B cell (primary cell): ENCODE measurements around the gene ARHGAP22. TPM values are rescaled to one million over a fixed set of nuclear protein-coding genes. Genes with fewer than 3 reads are reported as not detected.

ENCODE experiments used
- ATAC-seq: fragments of 200-7000 bp; cut with Tn5 transposase; one replicate; pipeline ENCODE4 v1.10.0; 2021; ENCODE audit warnings: low read depth, mild to moderate bottlenecking, moderate number of reproducible peaks, moderate library complexity
- CTCF ChIA-PET: fragments of 350-600 bp; sonication (Branson Sonifier 250); formaldehyde crosslinking; loops from one replicate; lab custom pipeline; 2021; ENCODE audit warnings: antibody characterized with exemption, inconsistent platforms; lab: Charles Lee
- POLR2A ChIA-PET: fragments of 350-600 bp; sonication (Branson Sonifier 250); formaldehyde crosslinking; loops from one replicate; lab custom pipeline; 2021; ENCODE audit warnings: antibody characterized with exemption; lab: Charles Lee
- DNase-seq: peaks from one replicate; pipeline ENCODE4 v3.0.0; 2013
- H2AFZ ChIP-seq: 2 replicates; pipeline ENCODE4 v1.6.1; 2012; ENCODE audit warnings: mild to moderate bottlenecking, low read depth, low read length; ENCODE audit not compliant: insufficient read depth, poor library complexity, severe bottlenecking
- H3K27ac ChIP-seq, 2 donors: 1 replicate in 1 of 2; 2 replicates in 1 of 2; pipeline ENCODE4 v1.5.1; 2012 to 2013; ENCODE audit warnings: low read length in 2 of 2, mild to moderate bottlenecking in 2 of 2, moderate library complexity in 1 of 2
- H3K27me3 ChIP-seq, 4 experiments: fragments of 200-600 bp in 1 of 4; sonication (generic) in 1 of 4; replicated peaks in 1 of 4; 1 replicate in 2 of 4; 2 replicates in 2 of 4; pipeline versions ENCODE4 v1.6.1 to v1.7.0; 2013 to 2016; ENCODE audit warnings: low read length in 3 of 4, mild to moderate bottlenecking in 2 of 4, mixed read lengths in 1 of 4, moderate library complexity in 1 of 4; ENCODE audit not compliant: insufficient read depth in 4 of 4, control insufficient read depth in 3 of 4; ENCODE audit errors: control extremely low read depth in 1 of 4
- H3K36me3 ChIP-seq, 2 experiments: replicated peaks in 1 of 2; 1 replicate in 1 of 2; 2 replicates in 1 of 2; pipeline versions ENCODE4 v1.6.1 to v1.7.1; 2013; ENCODE audit warnings: low read length in 1 of 2; ENCODE audit not compliant: insufficient read depth in 2 of 2, control insufficient read depth in 1 of 2; ENCODE audit errors: control extremely low read depth in 1 of 2, extremely low read depth in 1 of 2
- H3K4me1 ChIP-seq, 2 donors: fragments of 200-600 bp in 1 of 2; sonication (generic) in 1 of 2; 1 replicate in 1 of 2; 2 replicates in 1 of 2; pipeline versions ENCODE4 v1.5.1 to v1.6.1; 2013 to 2017; ENCODE audit warnings: low read length in 2 of 2; ENCODE audit not compliant: control insufficient read depth in 2 of 2, insufficient read depth in 2 of 2
- H3K4me2 ChIP-seq: replicated peaks from 2 replicates; pipeline ENCODE3; 2012; ENCODE audit warnings: mild to moderate bottlenecking, low read depth, low read length; ENCODE audit not compliant: poor library complexity, severe bottlenecking
- H3K4me3 ChIP-seq, 5 experiments: fragments of 200-600 bp in 1 of 5; sonication (generic) in 1 of 5; 1 replicate in 3 of 5; 2 replicates in 2 of 5; pipeline versions ENCODE4 v1.5.1 to v1.7.0; 2011 to 2016; ENCODE audit warnings: low read length in 4 of 5, mild to moderate bottlenecking in 4 of 5, low read depth in 2 of 5, control low read depth in 1 of 5, moderate library complexity in 1 of 5; ENCODE audit not compliant: insufficient read depth in 1 of 5; ENCODE audit errors: control extremely low read depth in 1 of 5, extremely low read depth in 1 of 5
- H3K79me2 ChIP-seq: fragments of 200-600 bp; sonication (generic); one replicate; pipeline ENCODE4 v1.6.0; 2016; ENCODE audit warnings: low read length; ENCODE audit not compliant: control insufficient read depth, insufficient read depth
- H3K9ac ChIP-seq: fragments of 200-600 bp; sonication (generic); 2 replicates; pipeline ENCODE4 v1.6.1; 2017; ENCODE audit warnings: mild to moderate bottlenecking, low read length, moderate library complexity
- H3K9me3 ChIP-seq, 3 donors: one replicate each; pipeline versions ENCODE4 v1.6.1 to v1.7.1; 2013; ENCODE audit warnings: low read length in 2 of 3; ENCODE audit not compliant: control insufficient read depth in 2 of 3, insufficient read depth in 1 of 3; ENCODE audit errors: control extremely low read depth in 1 of 3
- H4K20me1 ChIP-seq: 2 replicates; pipeline ENCODE4 v1.6.0; 2012; ENCODE audit warnings: mild to moderate bottlenecking, low read length; ENCODE audit not compliant: insufficient read depth, control insufficient read depth, poor library complexity, severe bottlenecking
- H3K27ac Mint-ChIP-seq: one replicate; pipeline ENCODE4 v1.8.0; 2021; ENCODE audit warnings: mixed read lengths
- H3K27me3 Mint-ChIP-seq: one replicate; pipeline ENCODE4 v1.8.0; 2021; ENCODE audit warnings: mixed read lengths
- H3K4me1 Mint-ChIP-seq: one replicate; pipeline ENCODE4 v1.8.0; 2021; ENCODE audit warnings: mixed read lengths
- H3K4me3 Mint-ChIP-seq: one replicate; pipeline ENCODE4 v1.8.0; 2021; ENCODE audit warnings: mixed read lengths
- H3K9me3 Mint-ChIP-seq: one replicate; pipeline ENCODE4 v1.8.0; 2022; ENCODE audit warnings: mixed read lengths; ENCODE audit not compliant: insufficient read depth
- EZH2 ChIP-seq: IDR thresholded peaks from 2 replicates; pipeline ENCODE4 v1.6.1; 2012; ENCODE audit warnings: borderline replicate concordance, low read depth, mild to moderate bottlenecking, moderate library complexity, low read length; ENCODE audit not compliant: insufficient read depth, poor library complexity, severe bottlenecking
- WGBS: methylation state at CpG from one replicate; pipeline ENCODE4 v1.1.5; 2013; ENCODE audit warnings: missing lambda C conversion rate; ENCODE audit not compliant: insufficient coverage; 5-methylcytosine and 5-hydroxymethylcytosine counted together
- intact Hi-C: fragments of 100-400 bp; cut with micrococcal nuclease; formaldehyde crosslinking; loops from one replicate; pipeline ENCODE4 v1.10.0; 2022
- polyA plus RNA-seq: library from polyadenylated mRNA; depleted of rRNA; stranded (reverse); fragments of >200 nt; gene quantifications from 2 replicates; pipeline ENCODE4 v1.2.3, GENCODE V29; 2012
- total RNA-seq, 2 donors: library from RNA; stranded (reverse); fragments of 120-200 nt in 1 of 2; gene quantifications; 1 replicate in 1 of 2; 2 replicates in 1 of 2; pipeline versions ENCODE4 v1.2.3 to v1.2.4, GENCODE V29; 2013 to 2022
- TF ChIP-seq, protein P1 (sequence below): fragments of 200-600 bp; IDR thresholded peaks from one replicate; pipeline ENCODE4 v1.8.0; 2022; ENCODE audit warnings: antibody characterized with exemption, mild to moderate bottlenecking

ARHGAP22 gene
- total and polyA plus RNA-seq, 2 donors (not counting 1 experiment from before 2014, with no cell fraction given), result 1.9 to 2.0 TPM

- ChIA-PET POLR2A (no interaction called here), CTCF (interaction anchor here (0.6 to 0.7 kb wide), 2 partner anchors 33 to 36 kb away, joined by 3 read pairs; no protein-coding TSS in a partner anchor)
- intact Hi-C loops, result no loop called here
- H3K4me1 ChIP-seq, result no peaks in the 10 kb centered on the region
- Mint-ChIP-seq H3K4me1 (no peaks in the 10 kb centered on the region), H3K27ac (no peak overlapping the region), H3K4me3 (no peak overlapping the region), H3K27me3 (no peaks in the 10 kb centered on the region), H3K9me3 (no peaks in the 10 kb centered on the region)
- no peak overlapping the region for H3K27ac ChIP-seq
- H3K4me3 ChIP-seq, result no peak overlapping the region
- H3K36me3 ChIP-seq, result no peaks in the 10 kb centered on the region
- no peak overlapping the region for H3K9ac ChIP-seq
- no peaks in the 10 kb centered on the region for H3K79me2 ChIP-seq
- no peak for DNase-seq
- ATAC-seq, result no peak
- no peak for TF ChIP-seq EZH2
- TF ChIP-seq, protein P1, sequence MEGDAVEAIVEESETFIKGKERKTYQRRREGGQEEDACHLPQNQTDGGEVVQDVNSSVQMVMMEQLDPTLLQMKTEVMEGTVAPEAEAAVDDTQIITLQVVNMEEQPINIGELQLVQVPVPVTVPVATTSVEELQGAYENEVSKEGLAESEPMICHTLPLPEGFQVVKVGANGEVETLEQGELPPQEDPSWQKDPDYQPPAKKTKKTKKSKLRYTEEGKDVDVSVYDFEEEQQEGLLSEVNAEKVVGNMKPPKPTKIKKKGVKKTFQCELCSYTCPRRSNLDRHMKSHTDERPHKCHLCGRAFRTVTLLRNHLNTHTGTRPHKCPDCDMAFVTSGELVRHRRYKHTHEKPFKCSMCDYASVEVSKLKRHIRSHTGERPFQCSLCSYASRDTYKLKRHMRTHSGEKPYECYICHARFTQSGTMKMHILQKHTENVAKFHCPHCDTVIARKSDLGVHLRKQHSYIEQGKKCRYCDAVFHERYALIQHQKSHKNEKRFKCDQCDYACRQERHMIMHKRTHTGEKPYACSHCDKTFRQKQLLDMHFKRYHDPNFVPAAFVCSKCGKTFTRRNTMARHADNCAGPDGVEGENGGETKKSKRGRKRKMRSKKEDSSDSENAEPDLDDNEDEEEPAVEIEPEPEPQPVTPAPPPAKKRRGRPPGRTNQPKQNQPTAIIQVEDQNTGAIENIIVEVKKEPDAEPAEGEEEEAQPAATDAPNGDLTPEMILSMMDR, result no peak
- no peak overlapping the region for H2AFZ ChIP-seq
- 55% methylated on average over 25 of the region's 27 CpGs for WGBS
- no peaks in the 10 kb centered on the region for H4K20me1 ChIP-seq
- no peak overlapping the region for H3K4me2 ChIP-seq
- H3K27me3 ChIP-seq, result no peaks in the 10 kb centered on the region
- H3K9me3 ChIP-seq, result no peaks in the 10 kb centered on the region
Measured at GRCh38 chr10:48464871-48465736, 139.8 kb downstream of the ARHGAP22 start.
